Measurements from ENCODE around the gene CST4.
"Not testable (repeated sequence)": the region's sequence is repeated elsewhere in the genome, so short reads cannot be mapped to it uniquely, and the experiment has no call there.

DNA sequence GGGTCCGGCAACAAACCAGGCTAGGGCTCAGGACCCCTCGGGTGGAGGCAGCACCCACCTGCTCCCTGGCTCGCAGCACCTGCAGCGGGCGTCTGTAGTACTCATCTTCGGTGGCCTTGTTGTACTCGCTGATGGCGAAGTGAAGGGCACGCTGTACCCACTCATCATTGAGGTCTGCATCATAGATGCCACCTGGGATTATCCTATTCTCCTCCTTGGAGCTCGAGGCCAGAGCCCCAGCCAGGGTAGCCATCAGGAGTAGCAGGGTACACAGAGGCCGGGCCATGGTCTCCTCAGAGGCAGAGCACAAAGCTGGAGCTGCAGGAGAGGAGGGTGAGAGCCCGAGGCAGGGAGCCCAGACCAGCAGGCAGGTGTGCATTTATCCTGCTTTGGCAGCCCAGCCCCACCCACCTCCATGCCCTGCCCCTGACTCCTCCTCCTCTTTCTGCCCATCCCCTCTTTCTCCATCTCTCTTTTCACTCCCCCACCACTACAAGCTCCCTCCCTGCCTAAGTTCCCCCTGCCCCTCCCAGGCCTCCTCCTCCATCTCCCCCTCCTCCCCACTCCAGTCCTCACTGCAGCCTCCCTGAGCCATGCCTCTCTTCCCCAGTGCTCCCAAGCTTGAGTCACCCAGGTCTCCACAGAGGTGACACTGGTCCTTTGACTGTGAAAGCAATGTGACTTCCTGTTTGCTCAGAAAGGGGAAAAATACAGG is at the start of gene CST4:
- TF ChIP-seq, protein P1, sequence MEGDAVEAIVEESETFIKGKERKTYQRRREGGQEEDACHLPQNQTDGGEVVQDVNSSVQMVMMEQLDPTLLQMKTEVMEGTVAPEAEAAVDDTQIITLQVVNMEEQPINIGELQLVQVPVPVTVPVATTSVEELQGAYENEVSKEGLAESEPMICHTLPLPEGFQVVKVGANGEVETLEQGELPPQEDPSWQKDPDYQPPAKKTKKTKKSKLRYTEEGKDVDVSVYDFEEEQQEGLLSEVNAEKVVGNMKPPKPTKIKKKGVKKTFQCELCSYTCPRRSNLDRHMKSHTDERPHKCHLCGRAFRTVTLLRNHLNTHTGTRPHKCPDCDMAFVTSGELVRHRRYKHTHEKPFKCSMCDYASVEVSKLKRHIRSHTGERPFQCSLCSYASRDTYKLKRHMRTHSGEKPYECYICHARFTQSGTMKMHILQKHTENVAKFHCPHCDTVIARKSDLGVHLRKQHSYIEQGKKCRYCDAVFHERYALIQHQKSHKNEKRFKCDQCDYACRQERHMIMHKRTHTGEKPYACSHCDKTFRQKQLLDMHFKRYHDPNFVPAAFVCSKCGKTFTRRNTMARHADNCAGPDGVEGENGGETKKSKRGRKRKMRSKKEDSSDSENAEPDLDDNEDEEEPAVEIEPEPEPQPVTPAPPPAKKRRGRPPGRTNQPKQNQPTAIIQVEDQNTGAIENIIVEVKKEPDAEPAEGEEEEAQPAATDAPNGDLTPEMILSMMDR (conservative IDR thresholded peaks at IDR 0.05; ENCODE audit: low read depth in 2 of 2): not testable (repeated sequence)
- TF ChIP-seq EZH2 (IDR thresholded peaks at IDR 0.05; ENCODE audit: low read depth, unreplicated experiment); POLR2AphosphoS5 (IDR thresholded peaks at IDR 0.05; ENCODE audit: low read depth); STAT1 (IDR thresholded peaks at IDR 0.05; ENCODE audit: unreplicated experiment); JUNB (IDR thresholded peaks at IDR 0.05; ENCODE audit: unreplicated experiment): not testable (repeated sequence)
- TF ChIP-seq, protein P2, sequence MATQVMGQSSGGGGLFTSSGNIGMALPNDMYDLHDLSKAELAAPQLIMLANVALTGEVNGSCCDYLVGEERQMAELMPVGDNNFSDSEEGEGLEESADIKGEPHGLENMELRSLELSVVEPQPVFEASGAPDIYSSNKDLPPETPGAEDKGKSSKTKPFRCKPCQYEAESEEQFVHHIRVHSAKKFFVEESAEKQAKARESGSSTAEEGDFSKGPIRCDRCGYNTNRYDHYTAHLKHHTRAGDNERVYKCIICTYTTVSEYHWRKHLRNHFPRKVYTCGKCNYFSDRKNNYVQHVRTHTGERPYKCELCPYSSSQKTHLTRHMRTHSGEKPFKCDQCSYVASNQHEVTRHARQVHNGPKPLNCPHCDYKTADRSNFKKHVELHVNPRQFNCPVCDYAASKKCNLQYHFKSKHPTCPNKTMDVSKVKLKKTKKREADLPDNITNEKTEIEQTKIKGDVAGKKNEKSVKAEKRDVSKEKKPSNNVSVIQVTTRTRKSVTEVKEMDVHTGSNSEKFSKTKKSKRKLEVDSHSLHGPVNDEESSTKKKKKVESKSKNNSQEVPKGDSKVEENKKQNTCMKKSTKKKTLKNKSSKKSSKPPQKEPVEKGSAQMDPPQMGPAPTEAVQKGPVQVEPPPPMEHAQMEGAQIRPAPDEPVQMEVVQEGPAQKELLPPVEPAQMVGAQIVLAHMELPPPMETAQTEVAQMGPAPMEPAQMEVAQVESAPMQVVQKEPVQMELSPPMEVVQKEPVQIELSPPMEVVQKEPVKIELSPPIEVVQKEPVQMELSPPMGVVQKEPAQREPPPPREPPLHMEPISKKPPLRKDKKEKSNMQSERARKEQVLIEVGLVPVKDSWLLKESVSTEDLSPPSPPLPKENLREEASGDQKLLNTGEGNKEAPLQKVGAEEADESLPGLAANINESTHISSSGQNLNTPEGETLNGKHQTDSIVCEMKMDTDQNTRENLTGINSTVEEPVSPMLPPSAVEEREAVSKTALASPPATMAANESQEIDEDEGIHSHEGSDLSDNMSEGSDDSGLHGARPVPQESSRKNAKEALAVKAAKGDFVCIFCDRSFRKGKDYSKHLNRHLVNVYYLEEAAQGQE (IDR thresholded peaks at IDR 0.05; ENCODE audit: unreplicated experiment): not testable (repeated sequence)

Measured in GM23338 (cell line).